Skeletal muscle tissue (tissue), 4 donors: Measurements from ENCODE around the gene EIF3L. TPM values are rescaled to one million over a fixed set of nuclear protein-coding genes. Genes with fewer than 3 reads are reported as not detected.
"Not testable (repeated sequence)": the region's sequence is repeated elsewhere in the genome, so short reads cannot be mapped to it uniquely, and the experiment has no call there.

Experiments
- H3K27ac ChIP-seq: one replicate; pipeline ENCODE4 v1.7.0; 2013; ENCODE audit warnings: mild to moderate bottlenecking, low read depth, low read length, inconsistent platforms
- H3K27me3 ChIP-seq, 3 donors: one replicate each; pipeline ENCODE4 v1.7.0; 2013; ENCODE audit warnings: low read length in 3 of 3; ENCODE audit not compliant: control insufficient read depth in 3 of 3, insufficient read depth in 3 of 3
- H3K36me3 ChIP-seq, 3 donors: one replicate each; pipeline ENCODE4 v1.7.0; 2013; ENCODE audit warnings: low read length in 3 of 3; ENCODE audit not compliant: control insufficient read depth in 3 of 3, insufficient read depth in 3 of 3
- H3K4me1 ChIP-seq, 3 donors: one replicate each; pipeline ENCODE4 v1.7.0; 2013; ENCODE audit warnings: low read length in 3 of 3, mild to moderate bottlenecking in 3 of 3; ENCODE audit not compliant: control insufficient read depth in 3 of 3, insufficient read depth in 3 of 3
- H3K4me3 ChIP-seq, 3 donors: one replicate each; pipeline ENCODE4 v1.7.0; 2013; ENCODE audit warnings: low read length in 3 of 3
- H3K9ac ChIP-seq, 3 donors: one replicate each; pipeline ENCODE4 v1.7.0; 2013; ENCODE audit warnings: low read length in 3 of 3, mild to moderate bottlenecking in 3 of 3, moderate library complexity in 2 of 3, low read depth in 1 of 3
- H3K9me3 ChIP-seq, 3 donors: one replicate each; pipeline ENCODE4 v1.7.0; 2013; ENCODE audit warnings: low read length in 3 of 3; ENCODE audit not compliant: control insufficient read depth in 3 of 3
- total RNA-seq: library from RNA; depleted of rRNA; stranded (reverse); fragments of >200 nt; gene quantifications from one replicate; pipeline ENCODE4 v1.2.3, GENCODE V29; 2014
- donor health status: Osteomylitis.

The EIF3L gene
- total RNA-seq = 706 TPM

GRCh38 chr22:37849089-37849751 is at the start of gene EIF3L:
TSS of gene EIF3L (plus strand) at chr22:37849419. CDS start at chr22:37849450, 31 bp downstream.
- Histone ChIP-seq H3K9ac (peak within 1 kb of the TSS; percentile 89 to 98 (median 97)), H3K4me3 (peak within 1 kb of the TSS; percentile 96 to 100 (median 99)), H3K27me3 (no peaks in the 10 kb centered on the region), H3K4me1 (peaks cover 14 to 20% (median 16%) of the 10 kb centered on the region in 3 donors), H3K27ac (peak within 1 kb of the TSS; percentile 91), H3K9me3 (no peaks in the 10 kb centered on the region), H3K36me3 (peaks cover 10 to 24% (median 23%) of the 10 kb centered on the region in 3 donors)

GRCh38 chr22:37799979-37800378 is 49.2 kb upstream of the EIF3L start:
- not testable (repeated sequence) for H3K9me3 ChIP-seq, H3K36me3 ChIP-seq, H3K9ac ChIP-seq, H3K27me3 ChIP-seq, H3K27ac ChIP-seq, H3K4me3 ChIP-seq
- peaks cover 15 to 18% (median 16%) of the 10 kb centered on the region in 3 donors for H3K4me1 ChIP-seq

DNA sequence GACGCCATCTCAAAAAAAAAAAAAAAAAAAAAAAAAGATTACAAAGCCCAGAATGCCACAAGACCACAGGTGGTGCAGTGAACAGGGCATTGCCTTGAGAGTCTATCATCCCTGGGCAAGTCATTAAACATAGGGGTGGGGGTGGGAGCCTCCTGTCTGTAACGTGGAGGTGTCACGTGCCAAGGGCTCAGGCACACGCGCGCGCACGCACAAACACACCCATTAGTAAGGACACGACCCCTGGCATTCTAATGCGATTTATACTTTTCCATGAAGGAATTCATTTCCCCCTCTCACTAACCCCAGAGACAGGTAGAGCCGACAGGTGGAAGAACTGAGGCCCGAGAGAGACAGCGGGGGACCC is 47.3 kb upstream of the EIF3L start:
- H3K27ac ChIP-seq = no peak overlapping the region
- H3K9me3 ChIP-seq = no peaks in the 10 kb centered on the region
- peak overlapping the region; percentile 56 to 76 (median 64) for H3K4me3 ChIP-seq
- peaks cover 0 to 4% (median 0%) of the 10 kb centered on the region in 3 donors for H3K27me3 ChIP-seq
- peak overlapping the region; percentile 36 to 80 (median 59) for H3K9ac ChIP-seq
- H3K4me1 ChIP-seq = peaks cover 18 to 31% (median 31%) of the 10 kb centered on the region in 3 donors
- no peaks in the 10 kb centered on the region for H3K36me3 ChIP-seq

DNA sequence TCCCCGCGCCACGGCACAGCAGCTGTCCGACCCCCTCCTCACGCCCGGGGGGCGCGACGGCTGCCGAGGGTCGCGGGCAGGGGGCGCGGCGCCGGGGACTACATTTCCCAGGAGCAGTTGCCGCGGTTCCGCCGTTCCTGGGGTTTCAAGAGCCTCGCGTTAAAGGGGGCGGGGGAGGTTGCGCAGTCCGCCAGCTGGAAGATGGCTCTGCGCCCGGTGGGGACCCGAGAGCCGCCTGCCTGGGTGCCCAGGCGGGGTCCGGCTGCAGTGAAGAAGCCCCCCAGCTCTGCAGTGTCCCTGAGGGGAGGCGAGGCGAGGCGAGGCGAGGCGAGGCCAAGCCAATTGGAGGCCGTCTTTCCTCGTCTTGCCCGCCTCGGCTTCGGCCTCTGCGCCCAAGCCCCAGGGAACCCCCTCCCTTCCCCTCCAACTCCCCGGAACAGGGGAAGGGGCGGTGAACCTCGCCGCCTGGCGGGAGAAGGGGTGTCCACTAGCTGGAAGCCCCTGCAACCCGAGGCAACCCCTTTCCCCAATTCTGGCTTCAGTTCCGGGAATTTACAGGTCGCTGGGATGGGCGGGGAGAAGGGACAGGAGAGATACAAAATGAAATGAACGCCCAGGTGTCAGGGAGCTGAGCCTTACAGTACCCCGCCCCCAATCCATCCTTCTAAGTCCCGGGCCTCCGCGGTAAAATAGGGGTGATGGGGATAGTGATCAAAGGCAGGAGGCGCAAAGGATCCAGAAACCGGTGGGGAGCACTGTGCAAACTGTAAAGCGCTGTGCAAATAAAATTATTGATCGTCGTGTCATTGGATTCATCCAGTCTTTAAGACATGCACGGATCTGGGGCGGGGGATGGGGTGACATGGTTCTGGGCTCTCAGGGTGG is 46.7 kb upstream of the EIF3L start:
- no peak overlapping the region for H3K27ac ChIP-seq
- H3K9me3 ChIP-seq = no peaks in the 10 kb centered on the region
- peak overlapping the region; percentile 56 to 76 (median 64) for H3K4me3 ChIP-seq
- H3K27me3 ChIP-seq = peaks cover 0 to 4% (median 0%) of the 10 kb centered on the region in 3 donors
- H3K36me3 ChIP-seq = no peaks in the 10 kb centered on the region
- H3K4me1 ChIP-seq = peaks cover 18 to 32% (median 31%) of the 10 kb centered on the region in 3 donors
- peak overlapping the region; percentile 36 to 80 (median 59) for H3K9ac ChIP-seq

DNA sequence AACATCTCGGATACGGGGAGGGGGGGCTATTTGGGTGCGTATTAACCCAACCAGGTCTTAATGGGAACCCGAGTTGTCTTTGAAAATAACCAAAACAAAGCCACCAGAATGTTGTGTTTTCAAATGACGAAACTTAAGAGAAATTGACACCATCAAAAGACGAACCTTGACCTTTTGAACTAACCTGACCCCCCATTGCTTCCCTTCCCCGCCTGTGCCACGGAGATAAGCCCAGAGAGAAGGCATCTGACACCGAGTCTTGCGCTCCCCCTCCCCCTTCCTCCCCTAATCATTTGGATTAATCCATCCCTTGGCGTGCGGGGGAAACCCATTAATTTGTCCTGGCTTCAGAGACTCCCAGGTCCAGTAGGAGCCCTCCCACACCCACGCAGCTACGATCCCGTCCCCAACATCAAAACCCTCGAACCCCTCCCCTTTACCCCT is 46.0 kb upstream of the EIF3L start:
- peaks cover 0 to 4% (median 0%) of the 10 kb centered on the region in 3 donors for H3K27me3 ChIP-seq
- H3K9me3 ChIP-seq = no peaks in the 10 kb centered on the region
- H3K9ac ChIP-seq = peak overlapping the region in 1 of 3 donors; percentile 80
- no peak overlapping the region for H3K27ac ChIP-seq
- H3K36me3 ChIP-seq = no peaks in the 10 kb centered on the region
- peak overlapping the region; percentile 56 to 76 (median 64) for H3K4me3 ChIP-seq
- peaks cover 23 to 36% (median 35%) of the 10 kb centered on the region in 3 donors for H3K4me1 ChIP-seq

DNA sequence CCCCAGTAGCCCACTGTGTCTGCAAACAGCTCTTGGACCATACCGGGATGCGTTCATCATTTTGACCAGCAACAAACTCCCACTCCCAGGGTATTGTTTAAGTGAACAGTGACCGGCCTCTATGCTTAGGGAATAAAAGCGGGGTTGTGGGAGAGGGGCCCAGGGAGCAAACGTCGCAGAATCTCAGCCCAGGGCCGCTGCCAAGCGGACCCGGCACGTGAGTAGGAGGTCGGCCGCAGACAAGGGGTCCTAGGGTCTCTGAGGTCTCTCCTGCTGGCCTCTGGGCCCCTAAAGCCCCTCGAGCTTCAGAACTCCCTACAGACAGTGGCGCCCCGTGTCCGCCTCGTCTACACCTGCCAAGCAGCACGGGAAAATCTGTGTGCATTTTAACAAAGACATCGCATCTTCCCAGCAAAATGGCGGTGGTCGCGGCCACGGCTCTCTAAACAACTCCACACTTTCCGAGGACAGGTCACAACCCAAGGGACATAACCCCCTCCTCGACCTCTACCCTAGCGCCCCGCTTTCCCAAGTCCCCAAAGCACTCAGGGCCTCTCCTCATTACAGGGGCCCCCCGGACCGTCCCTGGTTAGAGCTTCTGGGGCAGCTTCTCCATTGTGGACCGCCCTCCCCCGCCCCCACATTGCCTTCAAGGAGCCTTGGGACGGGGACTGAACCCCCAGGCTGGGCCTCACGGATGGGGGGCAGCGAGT is 45.4 kb upstream of the EIF3L start:
- H3K36me3 ChIP-seq = no peaks in the 10 kb centered on the region
- H3K4me1 ChIP-seq = peaks cover 26 to 38% (median 37%) of the 10 kb centered on the region in 3 donors
- no peaks in the 10 kb centered on the region for H3K9me3 ChIP-seq
- H3K4me3 ChIP-seq = no peak overlapping the region
- no peak overlapping the region for H3K27ac ChIP-seq
- peak overlapping the region in 1 of 3 donors; percentile 97 for H3K9ac ChIP-seq
- H3K27me3 ChIP-seq = peaks cover 0 to 4% (median 0%) of the 10 kb centered on the region in 3 donors

GRCh38 chr22:37804352-37804880 is 44.8 kb upstream of the EIF3L start:
- peaks cover 0 to 4% (median 0%) of the 10 kb centered on the region in 3 donors for H3K27me3 ChIP-seq
- H3K9me3 ChIP-seq = no peaks in the 10 kb centered on the region
- no peak overlapping the region for H3K27ac ChIP-seq
- peak overlapping the region; percentile 51 to 97 (median 70) for H3K9ac ChIP-seq
- H3K4me3 ChIP-seq = peak overlapping the region in 2 of 3 donors; percentile 91 to 93
- H3K36me3 ChIP-seq = no peaks in the 10 kb centered on the region
- H3K4me1 ChIP-seq = peaks cover 26 to 38% (median 37%) of the 10 kb centered on the region in 3 donors

DNA sequence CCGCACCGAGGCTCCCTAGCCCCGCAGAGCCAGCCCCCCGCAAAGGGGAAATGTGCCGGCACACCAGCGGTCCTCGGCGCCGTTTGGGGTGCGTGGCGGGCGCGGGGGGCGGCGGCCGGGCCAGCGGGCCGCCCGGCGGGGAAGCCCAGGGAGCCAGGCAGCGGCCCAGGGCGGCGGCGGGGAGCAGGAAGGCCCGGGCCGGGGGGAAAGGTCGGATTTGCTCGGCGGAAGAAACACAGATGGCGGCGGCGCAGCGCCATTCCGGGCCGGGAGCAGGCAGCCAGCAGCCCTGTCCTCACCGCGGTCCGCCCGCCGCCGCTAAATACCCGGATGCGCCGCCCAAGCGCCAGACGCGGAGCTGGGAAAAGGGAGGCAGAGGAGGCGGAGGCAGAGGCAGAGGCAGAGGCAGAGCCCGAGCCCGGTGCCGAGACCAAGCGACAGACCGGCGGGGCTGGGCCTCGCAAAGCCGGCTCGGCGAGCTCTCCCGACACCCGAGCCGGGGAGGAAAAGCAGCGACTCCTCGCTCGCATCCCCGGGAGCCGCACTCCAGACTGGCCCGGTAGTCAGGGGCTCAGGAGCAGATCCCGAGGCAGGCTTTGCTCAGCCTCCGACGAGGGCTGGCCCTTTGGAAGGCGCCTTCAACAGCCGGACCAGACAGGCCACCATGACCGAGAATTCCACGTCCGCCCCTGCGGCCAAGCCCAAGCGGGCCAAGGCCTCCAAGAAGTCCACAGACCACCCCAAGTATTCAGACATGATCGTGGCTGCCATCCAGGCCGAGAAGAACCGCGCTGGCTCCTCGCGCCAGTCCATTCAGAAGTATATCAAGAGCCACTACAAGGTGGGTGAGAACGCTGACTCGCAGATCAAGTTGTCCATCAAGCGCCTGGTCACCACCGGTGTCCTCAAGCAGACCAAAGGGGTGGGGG is 44.1 kb upstream of the EIF3L start:
- Histone ChIP-seq H3K4me1 (peaks cover 26 to 38% (median 37%) of the 10 kb centered on the region in 3 donors), H3K9me3 (no peaks in the 10 kb centered on the region), H3K9ac (peak overlapping the region; percentile 92 to 97 (median 96)), H3K27ac (peak overlapping the region; percentile 86), H3K4me3 (peak overlapping the region; percentile 91 to 99 (median 93)), H3K27me3 (peaks cover 0 to 4% (median 0%) of the 10 kb centered on the region in 3 donors), H3K36me3 (no peaks in the 10 kb centered on the region)
